ENCODE measurements around the gene CCL16.

DNA sequence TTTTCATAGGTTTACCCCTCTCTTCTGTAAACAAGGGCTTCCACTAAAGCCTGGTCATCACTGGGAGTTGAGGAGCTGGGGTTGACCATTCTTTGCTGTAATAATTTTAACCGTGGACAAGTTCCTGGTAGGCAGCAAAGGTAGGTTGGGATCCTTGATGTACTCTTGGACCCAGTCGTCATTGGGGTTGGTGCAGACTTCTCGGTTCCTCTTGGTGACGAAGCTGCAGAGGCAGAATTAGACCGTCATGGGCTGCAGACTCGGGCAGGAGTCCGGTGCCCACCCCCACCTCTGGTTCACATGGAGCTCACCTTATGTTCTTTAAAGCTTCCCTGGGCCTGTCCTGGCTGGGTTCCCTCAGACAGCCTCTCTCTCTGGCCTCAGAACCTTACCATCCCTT is 3.8 kb downstream of the CCL16 start:
- TF ChIP-seq POLR2A (IDR thresholded peaks at IDR 0.05) (no peak), EP300 (IDR thresholded peaks at IDR 0.05) (no peak)
- TF ChIP-seq, protein P1, sequence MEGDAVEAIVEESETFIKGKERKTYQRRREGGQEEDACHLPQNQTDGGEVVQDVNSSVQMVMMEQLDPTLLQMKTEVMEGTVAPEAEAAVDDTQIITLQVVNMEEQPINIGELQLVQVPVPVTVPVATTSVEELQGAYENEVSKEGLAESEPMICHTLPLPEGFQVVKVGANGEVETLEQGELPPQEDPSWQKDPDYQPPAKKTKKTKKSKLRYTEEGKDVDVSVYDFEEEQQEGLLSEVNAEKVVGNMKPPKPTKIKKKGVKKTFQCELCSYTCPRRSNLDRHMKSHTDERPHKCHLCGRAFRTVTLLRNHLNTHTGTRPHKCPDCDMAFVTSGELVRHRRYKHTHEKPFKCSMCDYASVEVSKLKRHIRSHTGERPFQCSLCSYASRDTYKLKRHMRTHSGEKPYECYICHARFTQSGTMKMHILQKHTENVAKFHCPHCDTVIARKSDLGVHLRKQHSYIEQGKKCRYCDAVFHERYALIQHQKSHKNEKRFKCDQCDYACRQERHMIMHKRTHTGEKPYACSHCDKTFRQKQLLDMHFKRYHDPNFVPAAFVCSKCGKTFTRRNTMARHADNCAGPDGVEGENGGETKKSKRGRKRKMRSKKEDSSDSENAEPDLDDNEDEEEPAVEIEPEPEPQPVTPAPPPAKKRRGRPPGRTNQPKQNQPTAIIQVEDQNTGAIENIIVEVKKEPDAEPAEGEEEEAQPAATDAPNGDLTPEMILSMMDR (IDR thresholded peaks at IDR 0.05) = no peak

Data from sigmoid colon (tissue), 4 donors.